Lung (tissue), 12 donors: ENCODE data around the gene PLCXD3. TPM values are rescaled to one million over a fixed set of nuclear protein-coding genes. Genes with fewer than 3 reads are reported as not detected.

ENCODE experiments used
- ATAC-seq: fragments of 200-7000 bp; cut with Tn5 transposase; one replicate; pipeline ENCODE4 v1.9.1; 2020; ENCODE audit warnings: moderate number of reproducible peaks; ENCODE audit not compliant: insufficient read depth, low FRiP score
- DNase-seq, 3 donors: peaks; one replicate each; pipeline ENCODE4 v3.0.0-alpha.2; 2013 to 2017
- H3K27ac ChIP-seq, 2 donors: one replicate each; pipeline ENCODE4 v1.5.1; 2013; ENCODE audit warnings: mild to moderate bottlenecking in 2 of 2, moderate library complexity in 2 of 2, control low read depth in 1 of 2, inconsistent platforms in 1 of 2, low read depth in 1 of 2, low read length in 1 of 2
- H3K27me3 ChIP-seq, 3 donors: one replicate each; pipeline ENCODE4 v1.5.1; 2013; ENCODE audit warnings: low read length in 2 of 3; ENCODE audit not compliant: control insufficient read depth in 3 of 3, insufficient read depth in 3 of 3
- H3K36me3 ChIP-seq, 4 donors: one replicate each; pipeline ENCODE4 v1.5.1; 2013; ENCODE audit warnings: low read length in 4 of 4, mild to moderate bottlenecking in 1 of 4, moderate library complexity in 1 of 4; ENCODE audit not compliant: control insufficient read depth in 4 of 4, insufficient read depth in 4 of 4
- H3K4me1 ChIP-seq, 5 donors: one replicate each; pipeline ENCODE4 v1.5.1; 2013; ENCODE audit warnings: low read length in 5 of 5, mild to moderate bottlenecking in 2 of 5, moderate library complexity in 1 of 5; ENCODE audit not compliant: control insufficient read depth in 5 of 5, insufficient read depth in 5 of 5
- H3K4me3 ChIP-seq: one replicate; pipeline ENCODE4 v1.5.1; 2013; ENCODE audit warnings: mild to moderate bottlenecking, control low read depth, moderate library complexity
- H3K9ac ChIP-seq, 2 donors: one replicate each; pipeline ENCODE4 v1.5.1; 2013; ENCODE audit warnings: low read length in 2 of 2, control low read depth in 1 of 2; ENCODE audit not compliant: insufficient read depth in 1 of 2
- H3K9me3 ChIP-seq, 4 donors: one replicate each; pipeline ENCODE4 v1.5.1; 2013; ENCODE audit warnings: low read length in 3 of 4, mild to moderate bottlenecking in 1 of 4, moderate library complexity in 1 of 4; ENCODE audit not compliant: control insufficient read depth in 4 of 4, insufficient read depth in 3 of 4
- CTCF ChIP-seq: IDR thresholded peaks from 2 replicates; pipeline ENCODE4 v1.5.1; 2012; ENCODE audit warnings: mild to moderate bottlenecking; ENCODE audit errors: control extremely low read depth, extremely low read depth
- WGBS, 2 donors: extraction: QIAGEN DNeasy Blood & Tissue Kit; methylation state at CpG; one replicate each; pipeline ENCODE4 v1.1.7; 2013; 5-methylcytosine and 5-hydroxymethylcytosine counted together
- polyA plus RNA-seq, 2 donors: library from polyadenylated mRNA; stranded (reverse); fragments of 200-250 nt; gene quantifications; one replicate each; pipeline ENCODE4 v1.2.1, GENCODE V29; 2013
- total RNA-seq, 2 donors: library from RNA; depleted of rRNA in 1 of 2; stranded (reverse); fragments of >200 nt in 1 of 2; gene quantifications; one replicate each; pipeline ENCODE4 v1.2.1, GENCODE V29; 2014 to 2021
- donor health status: control.
- donor health status: control.
- donor health status: Bipolar disorder and iron deficiency.
- donor health status: healthy.
- donor health status: DM: yes; HTN: yes; CAD: no.

Gene PLCXD3
- total and polyA plus RNA-seq, 4 donors: 0.38 to 2.1 (median 0.54) TPM

GRCh38 chr5:41277476-41278245 lies 232.7 kb downstream of the PLCXD3 start:
- Histone ChIP-seq H3K9ac (no peak overlapping the region), H3K27me3 (no peaks in the 10 kb centered on the region), H3K9me3 (no peaks in the 10 kb centered on the region), H3K4me3 (no peak overlapping the region), H3K27ac (no peak overlapping the region), H3K36me3 (no peaks in the 10 kb centered on the region), H3K4me1 (peaks cover 0 to 3% (median 0%) of the 10 kb centered on the region in 5 donors)
- 61 to 65% methylated on average over 4 of the region's 4 CpGs for WGBS, 2 donors
- DNase-seq: no peak
- no peak for TF ChIP-seq CTCF
- no peak for ATAC-seq

- H3K4me1 ChIP-seq: peaks cover 0 to 3% (median 0%) of the 10 kb centered on the region in 5 donors
- H3K36me3 ChIP-seq: no peaks in the 10 kb centered on the region
- H3K4me3 ChIP-seq: no peak overlapping the region
- no peaks in the 10 kb centered on the region for H3K27me3 ChIP-seq
- DNase-seq (no peak), ATAC-seq (no peak)
- no peak for TF ChIP-seq CTCF
- no peak overlapping the region for H3K9ac ChIP-seq
- H3K27ac ChIP-seq: no peak overlapping the region
- H3K9me3 ChIP-seq: no peaks in the 10 kb centered on the region
- 82 to 88% methylated on average over 8 of the region's 8 CpGs for WGBS, 2 donors
Measured at GRCh38 chr5:41275813-41276512, 234.4 kb downstream of the PLCXD3 start.

- peak; percentile 26 to 72 (median 59) for DNase-seq
Measured at GRCh38 chr5:41270423-41271251, 239.8 kb downstream of the PLCXD3 start.

More at GRCh38 chr5:41270423-41271251, 239.8 kb downstream of the PLCXD3 start:
- Histone ChIP-seq H3K9me3 (no peaks in the 10 kb centered on the region), H3K27me3 (no peaks in the 10 kb centered on the region), H3K27ac (peak overlapping the region in 1 of 2 donors; percentile 60), H3K9ac (no peak overlapping the region), H3K4me3 (no peak overlapping the region), H3K36me3 (no peaks in the 10 kb centered on the region), H3K4me1 (peaks cover 0 to 3% (median 0%) of the 10 kb centered on the region in 5 donors)
- WGBS, 2 donors: 45 to 48% methylated on average over 2 of the region's 2 CpGs
- TF ChIP-seq CTCF: peak; percentile 38
- peak; percentile 69 for ATAC-seq
